ENCODE results near the gene CDR2.

Gene CDR2

DNA sequence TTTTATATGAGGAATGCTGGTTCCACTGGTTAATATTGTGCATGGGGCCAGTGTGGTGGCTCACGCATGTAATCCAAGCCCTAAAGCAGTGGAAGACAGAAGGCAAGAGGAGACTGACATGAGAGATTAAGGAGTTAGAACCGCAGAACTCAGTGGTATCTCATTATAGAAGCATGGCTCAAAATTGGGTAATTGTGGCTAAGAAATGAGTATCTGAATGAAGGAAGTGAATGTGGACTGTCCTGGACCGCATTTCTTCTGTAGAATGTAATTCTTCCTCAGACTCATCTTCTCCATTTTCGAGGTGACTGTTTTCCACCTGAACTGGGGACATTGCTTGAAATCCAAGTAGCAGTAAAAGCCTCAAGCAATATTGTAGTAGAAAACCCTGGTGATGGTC lies 42.6 kb upstream of the CDR2 start:
- H3K4me3 ChIP-seq (ENCODE audit: low read depth, low read length) = no peak overlapping the region
- DNase-seq (ENCODE audit: low read depth) = no peak
- TF ChIP-seq, protein P1, sequence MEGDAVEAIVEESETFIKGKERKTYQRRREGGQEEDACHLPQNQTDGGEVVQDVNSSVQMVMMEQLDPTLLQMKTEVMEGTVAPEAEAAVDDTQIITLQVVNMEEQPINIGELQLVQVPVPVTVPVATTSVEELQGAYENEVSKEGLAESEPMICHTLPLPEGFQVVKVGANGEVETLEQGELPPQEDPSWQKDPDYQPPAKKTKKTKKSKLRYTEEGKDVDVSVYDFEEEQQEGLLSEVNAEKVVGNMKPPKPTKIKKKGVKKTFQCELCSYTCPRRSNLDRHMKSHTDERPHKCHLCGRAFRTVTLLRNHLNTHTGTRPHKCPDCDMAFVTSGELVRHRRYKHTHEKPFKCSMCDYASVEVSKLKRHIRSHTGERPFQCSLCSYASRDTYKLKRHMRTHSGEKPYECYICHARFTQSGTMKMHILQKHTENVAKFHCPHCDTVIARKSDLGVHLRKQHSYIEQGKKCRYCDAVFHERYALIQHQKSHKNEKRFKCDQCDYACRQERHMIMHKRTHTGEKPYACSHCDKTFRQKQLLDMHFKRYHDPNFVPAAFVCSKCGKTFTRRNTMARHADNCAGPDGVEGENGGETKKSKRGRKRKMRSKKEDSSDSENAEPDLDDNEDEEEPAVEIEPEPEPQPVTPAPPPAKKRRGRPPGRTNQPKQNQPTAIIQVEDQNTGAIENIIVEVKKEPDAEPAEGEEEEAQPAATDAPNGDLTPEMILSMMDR (IDR thresholded peaks at IDR 0.05; ENCODE audit: insufficient read depth, low read depth, low read length, missing control alignments) = no peak

DNA sequence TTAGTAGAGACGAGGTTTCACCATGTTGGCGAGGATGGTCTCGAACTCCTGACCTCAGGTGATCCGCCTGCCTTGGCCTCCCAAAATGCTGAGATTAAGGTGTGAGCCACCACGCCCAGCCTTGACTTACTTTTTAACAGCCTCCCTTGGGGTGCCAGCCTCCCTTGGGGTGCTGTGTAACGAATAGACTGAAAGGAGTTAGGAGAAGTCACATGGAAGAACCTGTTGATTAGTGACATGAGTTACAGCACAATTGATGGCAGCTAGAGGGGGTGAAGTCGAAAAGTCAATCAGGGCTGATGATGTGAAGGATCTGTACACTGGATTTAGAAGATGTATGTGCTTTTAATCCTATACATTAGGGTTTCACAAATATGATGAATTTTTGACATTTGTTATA lies 39.4 kb upstream of the CDR2 start:
- TF ChIP-seq, protein P1 (IDR thresholded peaks at IDR 0.05; ENCODE audit: insufficient read depth, low read depth, low read length, missing control alignments) = no peak
- DNase-seq (ENCODE audit: low read depth) = no peak
- no peak overlapping the region for H3K4me3 ChIP-seq (ENCODE audit: low read depth, low read length)

DNA sequence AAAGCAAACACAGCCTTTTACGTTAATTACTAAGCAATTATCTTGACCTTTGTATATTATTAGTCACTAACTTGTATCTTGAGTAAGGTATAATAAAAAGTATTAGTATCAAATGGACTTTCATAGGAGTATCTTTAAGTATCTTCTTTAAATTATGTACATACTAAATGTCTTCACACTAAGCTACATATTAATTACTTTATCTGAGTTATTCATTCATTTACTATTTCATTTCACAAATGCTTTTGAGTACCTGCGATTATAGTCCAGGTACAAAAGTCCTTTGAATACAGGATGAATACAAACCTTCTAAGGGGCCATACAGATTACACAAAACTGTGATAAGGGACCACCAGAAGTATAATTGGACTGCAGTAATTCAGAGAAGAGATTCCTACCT lies 33.1 kb upstream of the CDR2 start:
- H3K4me3 ChIP-seq (ENCODE audit: low read depth, low read length) = no peak overlapping the region
- TF ChIP-seq, protein P1 (IDR thresholded peaks at IDR 0.05; ENCODE audit: insufficient read depth, low read depth, low read length, missing control alignments) = no peak
- DNase-seq (ENCODE audit: low read depth) = no peak

DNA sequence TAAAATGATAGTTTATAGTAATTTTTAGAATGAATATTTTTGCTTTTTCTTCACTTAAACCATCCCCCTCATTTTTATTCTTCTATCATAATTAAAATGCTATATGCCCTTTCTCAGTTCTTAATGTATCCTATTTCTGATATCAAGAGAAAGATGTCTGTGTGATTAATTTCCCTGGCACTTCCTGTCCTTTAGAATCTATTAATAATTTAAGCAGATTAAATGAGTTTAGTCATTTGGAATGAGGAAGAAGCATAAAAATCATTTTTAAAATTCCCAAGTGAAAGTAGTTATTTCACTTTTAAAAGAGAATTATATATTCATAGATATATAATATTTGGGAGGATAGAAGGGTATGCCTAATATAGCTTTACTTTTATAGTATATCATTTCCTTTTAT lies 27.8 kb upstream of the CDR2 start:
- H3K4me3 ChIP-seq (ENCODE audit: low read depth, low read length) = no peak overlapping the region
- no peak for DNase-seq (ENCODE audit: low read depth)

DNA sequence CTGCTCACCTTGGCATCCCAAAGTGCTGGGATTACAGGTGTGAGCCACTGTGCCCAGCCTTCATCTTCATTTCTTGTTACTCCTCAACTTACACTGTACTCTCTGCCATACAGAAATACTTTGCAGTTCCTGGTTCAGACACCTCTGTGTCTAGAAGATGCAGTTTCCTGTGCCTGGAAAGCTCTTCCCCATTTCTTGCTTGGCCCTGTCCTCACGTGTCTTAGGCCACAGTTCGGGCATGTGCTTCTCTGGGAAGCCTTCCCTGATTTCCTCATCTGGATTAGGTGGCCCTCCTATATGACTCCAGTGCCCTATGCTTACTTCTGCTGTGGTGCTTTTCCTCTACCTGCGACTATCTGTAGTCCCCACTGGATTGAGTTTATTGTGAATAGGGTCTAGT lies 26.5 kb upstream of the CDR2 start:
- H3K4me3 ChIP-seq (ENCODE audit: low read depth, low read length) = no peak overlapping the region
- no peak for DNase-seq (ENCODE audit: low read depth)
- TF ChIP-seq, protein P1 (IDR thresholded peaks at IDR 0.05; ENCODE audit: insufficient read depth, low read depth, low read length, missing control alignments) = no peak

More for the DNA sequence above, 27.8 kb upstream of the CDR2 start:
- TF ChIP-seq, protein P1 (IDR thresholded peaks at IDR 0.05; ENCODE audit: insufficient read depth, low read depth, low read length, missing control alignments) = no peak

DNA sequence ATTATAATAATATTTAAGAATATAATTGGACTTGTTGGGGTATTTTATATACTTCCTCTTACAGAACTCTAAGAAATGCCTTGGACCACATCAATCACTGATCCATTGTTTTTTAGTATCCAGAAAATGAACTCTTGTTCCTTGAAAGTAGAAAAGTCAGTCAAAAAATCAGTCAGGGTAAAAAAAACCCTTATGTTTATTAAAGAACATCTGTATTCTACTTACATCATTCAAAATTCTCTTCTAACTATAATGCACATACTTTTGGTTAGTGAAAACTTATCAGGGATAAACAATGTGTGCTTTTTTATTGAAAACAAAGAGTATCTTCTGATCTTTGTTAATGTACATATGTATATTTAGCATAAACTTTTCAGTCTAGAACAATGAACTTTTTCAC lies 23.5 kb upstream of the CDR2 start:
- no peak overlapping the region for H3K4me3 ChIP-seq (ENCODE audit: low read depth, low read length)
- DNase-seq (ENCODE audit: low read depth) = no peak
- TF ChIP-seq, protein P1 (IDR thresholded peaks at IDR 0.05; ENCODE audit: insufficient read depth, low read depth, low read length, missing control alignments) = no peak

DNA sequence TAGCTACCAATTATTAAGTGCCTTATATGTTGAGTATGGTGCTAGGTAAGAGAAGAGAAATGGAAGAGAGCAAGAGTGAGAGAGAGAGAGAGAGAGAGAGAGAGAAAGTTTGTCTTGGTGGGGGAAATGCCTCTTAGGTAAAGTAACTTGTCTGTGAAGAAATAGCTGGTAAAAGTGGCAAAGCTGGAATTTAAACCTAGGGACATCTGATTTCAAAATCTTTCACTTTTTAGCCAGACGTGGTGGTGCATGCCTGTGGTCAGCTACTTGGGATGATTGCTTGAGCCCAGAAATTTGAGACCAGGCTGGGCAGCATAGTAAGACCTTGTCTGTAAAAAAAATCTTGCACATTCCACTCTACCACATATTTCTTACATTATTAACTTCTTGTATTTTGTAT lies 23.0 kb upstream of the CDR2 start:
- DNase-seq (ENCODE audit: low read depth) = no peak
- TF ChIP-seq, protein P1 (IDR thresholded peaks at IDR 0.05; ENCODE audit: insufficient read depth, low read depth, low read length, missing control alignments) = no peak

More for the DNA sequence above, 23.0 kb upstream of the CDR2 start:
- H3K4me3 ChIP-seq (ENCODE audit: low read depth, low read length) = no peak overlapping the region
